GM21390 (cell line): Measurements from ENCODE around the gene C1orf159.
"Not testable (repeated sequence)": the region's sequence is repeated elsewhere in the genome, so short reads cannot be mapped to it uniquely, and the experiment has no call there.

Experiments used
- ATAC-seq: cut with Tn5 transposase; IDR thresholded peaks from one replicate; pipeline ENCODE4 v1.9.1; 2021; ENCODE audit not compliant: unreplicated experiment

Gene C1orf159

DNA sequence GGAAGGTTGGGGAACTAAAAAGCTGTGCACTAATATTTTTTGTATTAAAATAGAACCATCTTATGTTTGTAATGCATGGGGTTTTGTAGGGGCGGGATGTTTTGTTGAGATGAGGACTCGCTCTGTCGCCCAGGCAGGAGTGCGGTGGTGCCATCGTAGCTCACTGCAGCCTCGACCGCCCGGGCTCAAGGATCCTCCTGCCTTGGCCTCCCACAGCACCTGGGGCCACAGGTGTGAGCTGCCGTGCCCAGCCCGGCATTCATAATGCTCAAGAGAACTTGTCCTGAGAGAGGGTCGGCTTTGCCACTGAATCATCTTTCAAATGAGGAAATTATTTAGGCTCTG, 3.0 kb upstream of the C1orf159 start:
- no peak for ATAC-seq

DNA sequence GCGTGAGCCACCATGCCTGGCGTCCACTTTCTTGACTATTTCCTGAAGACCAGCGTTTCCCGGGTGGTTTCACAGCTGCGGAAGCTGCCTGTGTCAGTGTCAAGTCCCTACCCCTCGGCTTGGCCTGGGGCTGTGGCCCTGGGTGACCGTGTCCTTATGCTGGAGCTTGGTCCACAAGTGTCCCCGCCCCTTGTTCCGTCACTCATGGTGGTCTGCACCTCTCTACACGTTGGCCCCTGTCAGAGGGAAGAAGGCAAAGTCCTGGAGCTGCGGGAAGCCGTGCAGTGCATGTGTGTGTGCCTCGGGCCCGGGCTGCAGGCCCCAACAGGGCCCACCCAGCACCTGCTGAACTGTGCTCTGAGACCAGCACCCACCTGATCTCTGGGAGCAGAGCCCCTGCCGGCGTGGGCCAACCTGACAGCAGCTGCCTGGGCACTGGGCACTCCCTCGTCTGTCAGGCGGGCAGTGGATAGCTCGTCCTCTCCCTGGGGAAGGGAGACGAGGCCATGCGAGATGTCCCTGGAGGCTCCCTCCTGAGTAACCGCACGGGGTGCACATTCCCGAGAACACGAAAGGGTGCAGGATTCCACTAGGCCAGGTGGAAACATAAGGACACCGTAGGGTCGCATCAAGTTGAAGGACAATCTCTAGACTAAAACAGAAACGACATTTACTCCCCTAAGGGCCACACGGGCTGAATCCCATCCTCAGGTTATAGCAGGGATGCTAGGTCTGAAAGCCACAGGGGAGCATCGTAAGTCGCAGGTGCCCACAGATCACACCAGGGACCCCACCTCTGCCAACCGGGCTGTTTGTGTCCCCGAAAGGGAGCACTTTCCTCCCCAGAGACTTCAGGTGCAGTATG, 2.4 kb upstream of the C1orf159 start:
- no peak for ATAC-seq

DNA sequence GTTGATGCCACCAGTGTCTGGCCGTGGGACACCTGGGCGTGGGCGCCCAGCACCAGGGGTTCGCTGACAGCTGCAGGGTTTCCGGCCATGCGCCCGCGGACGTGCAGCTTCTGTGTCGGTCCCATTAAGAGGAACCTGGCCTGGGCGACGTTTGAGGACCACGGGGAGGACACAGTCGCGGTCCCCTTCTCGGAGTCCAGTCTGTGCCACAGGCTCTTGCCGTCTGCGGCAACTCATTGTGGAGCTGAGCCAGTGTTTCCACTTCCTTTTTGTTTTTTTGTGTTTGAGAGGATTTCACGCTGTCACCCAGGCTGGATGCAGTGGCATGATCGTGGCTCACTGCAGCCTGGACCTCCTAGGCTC, 1.6 kb upstream of the C1orf159 start:
- ATAC-seq: no peak

DNA sequence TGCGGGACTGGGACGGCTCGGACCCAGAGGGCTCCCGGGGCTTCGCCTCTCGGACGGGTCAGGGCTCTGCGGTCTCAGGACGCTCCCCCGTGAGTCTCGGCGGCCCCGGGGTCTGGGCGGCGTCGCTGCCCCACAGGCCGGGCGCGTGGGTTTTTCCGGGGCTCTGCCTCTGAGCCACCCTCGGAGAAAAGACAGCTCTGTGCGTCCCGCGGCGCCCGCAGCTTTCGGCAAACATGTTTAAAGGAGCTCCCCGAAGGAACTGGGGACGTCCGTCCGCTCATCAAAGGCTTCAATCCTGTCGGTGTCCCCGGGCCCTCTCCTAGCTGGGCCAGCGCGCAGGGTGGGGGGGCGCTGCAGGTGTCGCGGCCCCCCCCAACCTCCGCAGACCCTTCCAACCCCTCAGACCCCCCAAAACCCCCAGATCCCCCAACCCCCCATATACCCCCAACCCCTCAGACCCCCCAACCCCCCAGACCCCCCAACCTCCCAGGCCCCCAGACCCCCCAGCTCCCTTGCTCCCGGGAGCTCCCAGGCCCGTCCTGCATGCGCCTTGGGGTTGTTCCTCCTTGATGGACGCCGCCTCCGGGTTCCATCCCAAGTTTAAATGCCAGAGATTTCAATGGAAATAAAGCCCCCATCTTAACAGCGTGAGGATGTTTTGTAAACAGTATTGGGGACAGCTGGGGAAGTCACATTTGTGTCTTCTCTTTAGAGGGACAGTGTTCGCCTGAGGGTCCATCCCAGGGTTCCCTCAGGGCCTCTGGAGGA, 996 bp upstream of the C1orf159 start:
- no peak for ATAC-seq

DNA sequence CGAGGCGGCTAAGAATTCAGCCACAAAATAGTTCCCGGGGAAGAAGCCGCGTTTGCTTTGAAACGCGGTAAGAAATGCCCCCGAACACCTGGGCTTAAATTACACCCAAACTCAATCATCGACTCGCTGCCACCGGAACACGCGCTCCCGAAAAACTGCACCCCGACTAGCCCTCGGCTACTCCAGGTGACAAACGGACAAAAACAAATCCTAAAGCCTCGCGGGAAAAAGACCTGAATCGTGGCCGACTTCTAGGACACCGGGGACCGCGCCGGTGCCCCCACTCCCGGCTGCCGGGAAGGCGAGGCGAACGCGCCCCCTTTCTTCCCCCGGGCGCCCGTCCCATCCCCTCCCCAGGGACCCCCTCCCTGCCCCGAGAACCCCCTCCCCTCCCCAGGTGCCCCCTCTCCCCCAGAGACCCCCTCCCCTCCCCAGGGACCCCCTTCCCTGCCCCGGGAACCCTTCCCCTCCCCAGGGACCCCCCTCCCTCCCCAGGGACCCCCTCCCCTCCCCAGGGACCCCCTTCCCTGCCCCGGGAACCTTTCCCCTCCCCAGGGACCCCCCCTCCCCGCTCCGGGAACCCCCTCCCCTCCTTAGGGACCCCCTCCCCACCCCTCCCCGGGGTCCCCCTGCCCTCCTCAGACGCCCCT, 628 bp downstream of the C1orf159 start:
- ATAC-seq: no peak

DNA sequence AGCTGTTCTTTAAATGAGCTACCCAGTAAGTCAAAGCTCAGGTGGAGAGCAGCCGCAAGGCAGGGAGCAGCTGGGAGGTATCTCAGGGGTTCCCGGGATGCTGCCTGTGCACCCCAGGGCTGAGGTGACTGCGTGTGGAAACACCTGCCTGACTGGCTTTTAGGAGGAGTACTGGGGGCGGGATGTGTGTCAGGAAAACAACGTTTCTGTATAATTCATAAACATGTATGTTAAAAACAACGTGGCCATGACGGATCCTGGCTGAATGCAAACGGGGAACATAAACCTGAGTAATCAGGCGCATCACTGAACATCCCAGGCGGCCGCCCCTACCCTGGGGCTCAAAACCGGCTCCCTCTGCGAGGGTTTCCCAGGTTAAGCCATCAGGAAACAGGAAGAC, 1.5 kb downstream of the C1orf159 start:
- no peak for ATAC-seq

DNA sequence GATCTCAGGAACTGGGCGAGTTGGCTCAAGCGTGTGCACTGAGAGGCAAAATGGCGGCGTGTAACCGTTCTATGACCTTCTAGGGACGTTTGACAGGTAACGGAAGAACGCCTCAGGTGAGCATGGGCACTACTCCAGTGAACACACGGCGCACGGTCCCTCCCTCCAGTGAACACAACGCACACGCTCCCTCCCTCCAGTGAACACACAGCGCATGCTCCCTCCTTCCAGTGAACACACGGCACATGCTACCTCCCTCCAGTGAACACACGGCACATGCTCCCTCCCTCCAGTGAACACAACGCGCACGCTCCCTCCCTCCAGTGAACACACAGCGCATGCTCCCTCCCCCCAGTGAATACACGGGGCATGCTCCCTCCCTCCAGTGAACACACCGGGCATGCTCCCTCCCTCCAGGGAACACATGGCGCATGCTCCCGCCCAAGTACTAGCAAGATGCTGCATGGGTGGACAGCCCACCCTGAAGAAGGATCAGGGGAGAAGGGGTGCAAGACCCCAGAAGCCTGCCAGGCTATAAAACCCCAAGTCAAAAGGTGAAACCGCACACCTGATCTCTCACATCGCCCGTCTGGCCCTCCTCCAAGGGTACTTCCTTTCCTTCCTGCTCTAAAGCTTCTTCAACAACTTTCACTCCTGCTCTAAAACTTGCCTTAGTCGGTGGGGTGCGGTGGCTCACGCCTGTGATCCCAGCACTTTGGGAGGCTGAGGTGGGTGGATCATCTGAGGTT, 3.5 kb downstream of the C1orf159 start:
- ATAC-seq: no peak

DNA sequence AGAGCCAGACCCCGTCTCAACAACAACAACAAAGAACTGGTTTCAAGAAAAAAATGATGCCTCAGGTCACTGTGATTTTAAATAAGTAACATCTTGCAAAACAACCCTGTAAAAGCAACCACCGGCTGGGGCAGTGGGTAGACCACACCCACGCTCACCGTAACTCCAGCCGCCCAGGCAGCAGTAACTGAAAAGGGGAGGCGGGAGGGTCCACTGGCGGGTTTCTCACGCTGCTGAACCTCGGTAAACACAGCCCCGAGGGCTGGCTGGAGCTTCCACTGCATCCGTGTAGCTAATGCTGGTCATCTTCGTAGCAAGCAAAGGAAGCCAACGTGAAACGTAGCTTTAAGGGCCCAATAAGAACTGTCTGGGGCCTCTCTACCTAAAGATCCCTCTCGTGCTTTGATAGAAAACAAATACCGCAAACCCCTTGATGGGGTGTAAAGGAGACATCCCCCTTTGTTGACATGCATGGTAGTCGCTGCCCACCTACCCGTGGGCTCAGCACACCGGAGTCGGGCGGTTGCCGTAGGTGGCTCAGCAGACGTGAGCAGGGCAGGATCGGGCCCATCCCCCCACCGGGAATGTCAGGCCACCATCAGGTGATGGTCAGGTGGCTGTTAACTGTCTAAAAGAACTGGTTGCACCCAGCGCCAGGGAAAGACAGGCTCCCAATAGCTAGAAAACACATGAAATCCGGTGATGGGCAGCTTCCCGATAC, 4.2 kb downstream of the C1orf159 start:
- ATAC-seq: no peak

DNA sequence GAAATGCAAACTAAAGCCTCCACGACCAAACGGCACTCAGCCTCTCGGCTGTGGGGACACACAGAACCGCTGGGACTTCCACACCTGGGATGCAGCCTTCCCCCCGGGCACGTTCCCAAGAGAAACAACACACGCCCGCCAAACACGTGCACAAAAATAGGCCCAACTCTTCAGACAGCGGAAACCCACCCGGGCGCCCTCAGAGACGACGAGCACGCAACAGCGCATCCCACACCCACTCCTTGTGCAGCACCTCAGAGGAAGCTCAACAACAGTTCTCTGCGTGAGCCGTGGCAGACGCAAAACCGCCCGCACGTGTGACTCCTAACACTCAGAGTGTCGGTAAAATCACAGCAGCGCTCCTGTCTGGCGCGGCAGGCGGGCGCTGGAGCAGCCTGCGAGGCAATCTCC, 5.3 kb downstream of the C1orf159 start:
- ATAC-seq: no peak

DNA sequence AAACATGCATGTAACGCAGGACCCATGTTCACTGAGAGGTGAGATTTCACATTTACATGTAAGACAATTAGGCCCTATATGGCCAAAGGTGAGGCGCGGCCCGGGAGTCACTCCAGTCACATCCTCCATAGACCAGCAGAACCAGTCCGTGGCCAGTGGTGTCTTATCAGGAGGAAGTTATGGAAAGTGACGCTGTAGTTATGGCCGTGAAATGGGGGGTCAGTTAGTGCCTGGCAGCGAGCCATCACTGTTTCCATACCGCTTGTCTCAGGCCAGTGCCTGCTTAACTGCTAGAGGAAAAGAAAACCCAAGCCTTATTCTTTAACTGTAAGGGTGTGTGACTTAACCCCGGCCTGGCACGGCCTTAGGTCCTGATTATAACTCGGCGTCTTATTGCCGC, 6.1 kb downstream of the C1orf159 start:
- ATAC-seq: no peak

DNA sequence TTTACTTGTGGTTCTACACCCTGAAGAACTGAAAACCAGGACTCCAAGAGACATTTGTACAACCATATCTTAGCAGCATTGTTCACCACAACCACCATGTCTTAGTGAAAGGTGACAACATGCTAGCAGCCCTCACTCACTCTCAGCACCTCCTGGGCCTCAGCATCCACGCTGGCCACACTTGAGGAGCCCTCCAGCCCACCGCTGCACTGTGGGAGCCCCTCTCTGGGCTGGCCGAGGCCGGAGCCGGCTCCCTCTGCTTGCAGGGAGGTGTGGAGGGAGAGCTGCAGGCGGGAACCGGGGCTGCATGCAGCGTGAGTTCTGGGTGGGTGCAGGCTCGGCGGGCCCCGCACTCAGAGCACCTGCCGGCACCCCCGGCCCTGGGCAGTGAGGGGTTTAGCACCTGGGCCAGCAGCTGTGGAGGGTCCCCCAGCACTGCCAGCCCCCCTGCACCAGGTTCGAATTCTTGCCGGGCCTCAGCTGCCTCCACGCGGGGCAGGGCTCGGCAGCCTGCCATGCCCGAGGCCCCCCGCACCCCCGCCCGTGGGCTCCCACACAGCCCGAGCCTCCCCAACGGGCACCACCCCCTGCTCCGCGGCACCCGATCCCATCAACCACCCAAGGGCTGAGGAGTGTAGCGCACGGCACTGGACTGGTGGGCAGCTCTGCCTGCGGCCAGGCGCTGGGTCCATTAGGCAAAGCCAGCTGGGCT, 9.2 kb downstream of the C1orf159 start:
- no peak for ATAC-seq

DNA sequence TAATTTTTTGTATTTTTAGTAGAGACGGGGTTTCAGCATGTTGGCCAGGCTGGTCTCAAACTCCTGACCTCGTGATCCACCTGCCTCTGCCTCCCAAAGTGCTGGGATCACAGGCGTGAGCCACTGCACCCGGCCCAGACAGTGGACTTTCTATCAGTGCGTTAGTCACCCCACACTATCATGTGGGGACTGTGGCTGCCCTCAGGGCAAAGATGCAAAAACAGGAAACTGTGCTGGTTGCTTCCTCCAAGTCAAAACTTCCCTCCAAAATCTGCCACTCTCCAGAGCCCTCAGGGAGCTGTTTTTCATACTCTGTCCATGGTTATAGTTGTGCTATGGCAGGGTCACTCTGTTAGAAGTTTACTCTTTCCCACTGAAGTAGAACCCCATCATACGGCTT, 11.7 kb downstream of the C1orf159 start:
- ATAC-seq: not testable (repeated sequence)

DNA sequence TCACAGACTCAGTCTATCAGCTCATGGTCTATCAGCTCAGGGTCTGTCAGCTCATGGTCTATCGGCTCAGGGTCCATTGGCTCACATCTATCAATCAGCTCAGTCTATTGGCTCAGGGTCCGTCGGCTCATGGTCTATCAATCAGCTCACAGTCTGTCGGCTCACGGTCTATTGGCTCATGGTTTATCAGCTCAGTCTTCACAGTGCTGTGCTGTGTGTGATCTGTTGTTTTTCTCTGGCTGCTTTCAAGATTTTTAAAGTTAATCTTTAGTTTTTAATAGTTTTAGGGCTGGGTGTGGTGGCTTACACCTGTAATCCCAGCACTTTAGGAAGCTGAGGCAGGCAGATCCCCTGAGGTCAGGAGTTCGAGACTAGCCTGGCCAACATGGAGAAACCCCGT, 14.4 kb downstream of the C1orf159 start:
- no peak for ATAC-seq

DNA sequence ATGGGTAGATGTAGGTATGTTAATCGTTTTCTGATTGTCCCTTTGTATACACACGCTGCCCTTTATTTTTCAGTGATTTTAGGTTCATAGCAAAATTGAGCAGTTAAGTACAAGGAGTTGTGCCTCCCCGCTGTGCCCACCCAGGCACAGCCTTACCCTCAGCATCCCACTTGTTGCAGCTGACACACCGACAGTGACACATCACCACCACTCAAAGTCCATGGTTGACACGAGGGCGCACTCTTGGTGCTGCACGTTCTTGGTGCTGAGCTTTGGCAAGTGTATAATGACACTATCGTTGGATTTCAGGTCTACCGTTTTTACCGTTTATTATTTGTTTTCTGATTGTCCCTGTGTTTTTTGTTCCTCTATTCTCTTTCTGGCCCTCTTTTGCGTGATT, 15.6 kb downstream of the C1orf159 start:
- ATAC-seq: no peak

DNA sequence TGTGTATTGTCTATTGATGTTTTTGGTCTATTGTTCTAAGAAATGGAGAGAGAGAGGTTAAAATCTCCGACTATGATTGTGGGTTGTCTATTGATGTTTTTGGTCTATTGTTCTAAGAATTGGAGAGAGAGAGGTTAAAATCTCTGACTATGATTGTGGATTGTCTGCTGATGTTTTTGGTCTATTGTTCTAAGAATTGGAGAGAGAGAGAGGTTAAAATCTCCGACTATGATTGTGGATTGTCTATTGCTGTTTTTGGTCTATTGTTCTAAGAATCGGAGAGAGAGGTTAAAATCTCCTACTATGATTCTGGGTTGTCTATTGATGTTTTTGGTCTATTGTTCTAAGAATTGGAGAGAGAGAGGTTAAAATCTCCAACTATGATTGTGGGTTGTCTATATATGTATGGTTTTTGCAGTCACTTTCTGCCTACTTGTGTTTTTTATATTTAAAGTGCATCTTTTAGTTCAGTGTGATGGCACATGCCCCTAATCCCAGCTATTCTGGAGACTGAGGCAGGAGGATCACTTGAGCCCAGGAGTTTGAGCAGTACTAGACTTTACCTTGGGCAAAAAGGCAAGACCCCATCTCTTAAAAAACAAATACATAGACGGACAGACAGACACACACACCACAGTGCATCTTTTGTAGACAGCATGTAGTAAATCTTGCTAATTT, 16.2 kb downstream of the C1orf159 start:
- ATAC-seq: no peak

DNA sequence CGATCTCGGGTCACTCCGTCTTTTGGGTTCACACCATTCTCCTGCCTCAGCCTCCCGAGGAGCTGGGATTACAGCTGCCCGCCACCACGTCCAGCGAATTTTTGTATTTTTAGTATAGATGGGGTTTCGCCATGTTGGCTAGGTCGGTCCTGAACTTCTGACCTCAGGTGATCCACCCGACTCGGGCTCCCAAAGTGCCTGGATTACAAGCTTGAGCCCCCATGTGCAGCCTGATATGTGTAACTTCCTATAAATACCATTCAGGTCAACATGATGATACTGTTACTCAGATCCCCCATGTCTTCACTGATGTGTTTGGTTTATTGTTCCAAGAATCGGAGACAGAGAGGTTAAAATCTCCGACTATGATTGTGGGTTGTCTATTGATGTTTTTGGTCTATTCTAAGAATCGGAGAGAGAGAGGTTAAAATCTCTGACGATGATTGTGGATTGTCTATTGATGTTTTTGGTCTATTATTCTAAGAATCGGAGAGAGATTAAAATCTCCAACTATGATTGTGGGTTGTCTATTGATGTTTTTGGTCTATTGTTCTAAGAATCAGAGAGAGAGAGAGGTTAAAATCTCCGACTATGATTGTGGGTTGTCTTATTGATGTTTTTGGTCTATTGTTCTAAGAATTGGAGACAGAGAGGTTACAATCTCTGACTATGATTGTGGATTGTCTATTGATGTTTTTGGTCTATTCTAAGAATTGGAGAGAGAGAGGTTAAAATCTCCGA, 17.0 kb downstream of the C1orf159 start:
- no peak for ATAC-seq

DNA sequence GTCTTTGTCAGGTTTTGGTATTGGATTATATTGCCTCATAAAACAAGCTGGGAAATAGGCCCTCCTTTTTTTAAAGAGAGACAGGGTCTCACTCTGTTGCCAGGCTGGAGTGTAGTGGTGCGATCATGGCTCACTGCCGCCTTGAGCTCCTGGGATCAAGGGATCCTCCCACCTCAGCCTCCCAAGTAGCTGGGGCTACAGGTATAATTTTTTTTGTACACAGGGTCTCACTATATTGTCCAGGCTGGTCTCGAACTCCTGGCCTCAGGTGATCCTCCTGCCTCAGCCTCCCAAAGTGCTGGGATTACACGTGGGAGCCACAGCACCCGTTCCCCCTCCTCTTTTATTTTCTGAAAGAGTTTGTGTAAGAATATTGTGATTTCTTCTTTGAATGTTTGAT, 19.8 kb downstream of the C1orf159 start:
- ATAC-seq: not testable (repeated sequence)

DNA sequence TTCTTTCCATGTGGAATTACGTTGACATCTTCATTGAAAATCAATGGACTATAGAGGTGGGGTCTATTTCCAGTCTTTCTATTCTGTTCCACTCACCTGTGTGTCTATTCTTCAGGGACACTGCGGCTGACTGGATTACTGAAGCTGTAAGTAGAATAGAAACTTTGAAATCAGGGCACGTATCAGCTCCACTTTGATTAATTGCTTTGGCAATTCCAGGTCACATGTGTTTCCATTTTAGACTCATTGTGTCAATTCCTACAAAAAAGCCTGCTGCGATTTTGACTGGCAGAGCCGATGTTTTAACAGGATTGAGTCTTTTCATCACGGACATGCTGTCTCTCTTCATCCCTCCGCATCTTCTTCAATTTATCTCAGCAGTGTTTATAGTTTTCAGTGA, 20.9 kb downstream of the C1orf159 start:
- ATAC-seq: no peak

DNA sequence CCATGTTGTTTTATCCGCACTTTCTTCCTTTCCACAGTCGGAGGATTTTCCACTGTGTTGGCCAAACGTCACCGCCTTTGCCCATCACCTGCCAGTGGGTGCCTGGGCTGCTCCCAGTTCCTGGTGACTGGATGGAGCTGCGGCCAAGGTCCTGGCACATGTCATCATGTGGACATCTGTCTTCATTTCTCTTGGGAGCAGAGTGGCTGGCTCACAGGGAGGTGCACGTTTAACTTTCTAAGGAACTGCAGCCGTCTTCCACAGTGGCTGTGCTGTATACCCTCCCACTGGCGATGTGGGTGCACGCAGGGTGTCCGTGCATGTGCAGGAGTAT, 22.3 kb downstream of the C1orf159 start:
- no peak for ATAC-seq
